IPS-11a (cell line): ENCODE data around the gene PSMB7.
A peak's percentile ranks its signal among the peaks of the same experiment; 100 is the strongest.

Experiments used
- H3K4me3 ChIP-seq: one replicate; pipeline ENCODE4 v1.5.1; 2013; ENCODE audit warnings: low read depth, low read length, control low read depth

PSMB7 gene

GRCh38 chr9:124415102-124415851, at the start of gene PSMB7:
TSS of gene PSMB7 (minus strand) at chr9:124415442. CDS start at chr9:124415425, 17 bp downstream.
- H3K4me3 ChIP-seq = peak within 1 kb of the TSS; percentile 98

GRCh38 chr9:124462739-124463138, 47.5 kb upstream of the PSMB7 start:
- H3K4me3 ChIP-seq = no peak overlapping the region

GRCh38 chr9:124458441-124458840, 43.2 kb upstream of the PSMB7 start:
- no peak overlapping the region for H3K4me3 ChIP-seq

- H3K4me3 ChIP-seq = no peak overlapping the region
Observed at GRCh38 chr9:124457887-124458431, 42.7 kb upstream of the PSMB7 start.

GRCh38 chr9:124457079-124457886, 42.0 kb upstream of the PSMB7 start:
- no peak overlapping the region for H3K4me3 ChIP-seq

DNA sequence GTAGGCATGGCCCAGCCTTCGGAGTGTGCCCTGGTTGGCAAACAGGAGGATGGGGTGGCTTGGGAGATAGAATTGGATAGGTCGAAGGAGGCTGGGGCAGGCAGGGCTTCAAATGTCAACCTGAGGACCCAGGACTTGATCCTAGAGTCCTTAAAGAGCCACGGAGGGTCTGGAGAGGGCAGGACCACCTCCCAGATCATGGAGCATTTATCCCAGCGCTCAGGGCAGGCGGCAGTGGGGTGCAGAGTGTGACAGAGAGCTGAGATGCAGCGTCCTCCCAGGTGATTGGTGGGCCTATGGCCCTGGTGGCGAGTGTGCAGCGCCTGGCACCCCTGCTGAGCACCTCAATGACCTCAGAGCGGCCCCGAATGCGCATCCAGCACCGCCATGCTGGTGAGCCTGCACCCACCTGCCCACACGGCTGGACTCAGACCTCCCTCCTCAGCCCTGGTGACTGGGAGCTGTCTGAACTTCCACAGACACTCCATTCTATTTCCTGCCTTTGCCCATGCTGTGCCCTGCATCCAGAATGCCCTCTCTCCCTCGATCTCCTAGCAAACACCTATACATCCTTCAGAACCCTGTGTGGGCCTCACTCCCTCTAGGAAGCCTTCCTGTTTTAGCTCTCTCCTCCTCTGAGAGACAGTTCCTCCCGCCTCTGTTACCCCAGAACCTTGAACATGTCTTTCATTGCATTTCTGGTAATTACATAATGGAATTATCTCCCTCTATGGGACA, 41.3 kb upstream of the PSMB7 start:
- no peak overlapping the region for H3K4me3 ChIP-seq

DNA sequence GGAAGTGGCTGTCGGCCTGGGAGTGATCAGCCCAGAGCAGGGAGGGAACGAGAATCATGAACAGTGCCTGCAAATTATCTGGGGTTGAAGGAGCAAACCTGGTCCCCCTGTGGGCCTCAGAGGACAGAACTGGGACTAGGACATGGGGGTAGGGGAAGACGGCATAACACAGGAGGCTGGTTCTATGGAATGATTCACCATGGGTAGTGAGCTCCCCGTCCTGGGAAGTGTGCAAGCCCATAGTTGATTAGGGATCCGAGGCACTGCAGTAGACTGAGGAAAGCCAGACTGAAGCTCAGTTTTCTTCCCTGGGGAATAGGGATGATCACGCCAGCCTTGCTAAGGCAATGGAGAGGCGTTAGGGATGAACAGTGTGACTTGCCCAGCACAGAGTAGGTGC, 40.6 kb upstream of the PSMB7 start:
- no peak overlapping the region for H3K4me3 ChIP-seq

GRCh38 chr9:124454791-124455443, 39.7 kb upstream of the PSMB7 start:
- no peak overlapping the region for H3K4me3 ChIP-seq

- H3K4me3 ChIP-seq = no peak overlapping the region
Observed at GRCh38 chr9:124454296-124454695, 39.1 kb upstream of the PSMB7 start.

DNA sequence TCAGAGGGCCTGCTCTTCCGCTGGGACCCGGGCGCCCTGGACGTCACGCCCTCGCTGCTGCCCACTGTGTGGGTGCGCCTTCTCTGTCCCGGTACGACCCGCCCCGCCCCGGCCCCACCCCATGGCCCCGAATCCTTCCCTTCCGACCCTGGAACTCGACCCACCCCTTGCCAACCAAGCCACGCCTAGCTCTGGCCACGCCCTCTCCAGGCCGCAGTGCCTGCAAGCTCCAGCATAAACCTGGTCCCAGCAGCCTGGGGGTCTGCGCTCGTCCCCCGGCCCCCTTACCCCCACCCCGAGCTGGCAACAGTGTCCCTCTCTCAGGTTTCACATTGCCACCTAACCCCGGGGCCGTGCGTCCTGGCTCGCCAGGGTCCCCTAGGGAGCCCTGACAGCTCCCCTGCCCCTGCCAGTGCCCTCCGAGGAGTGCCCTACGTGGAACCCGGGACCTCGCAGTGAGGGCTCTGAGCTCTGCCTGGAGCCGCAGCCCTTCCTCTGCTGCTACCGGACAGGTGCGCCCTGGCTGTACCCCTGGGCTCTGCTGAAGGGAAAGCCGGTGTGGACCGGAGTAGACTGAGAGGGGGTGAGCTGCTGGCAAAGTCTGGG, 38.4 kb upstream of the PSMB7 start:
- H3K4me3 ChIP-seq = peak overlapping the region; percentile 20

GRCh38 chr9:124452841-124453585, 37.8 kb upstream of the PSMB7 start:
- H3K4me3 ChIP-seq = peak overlapping the region; percentile 20

DNA sequence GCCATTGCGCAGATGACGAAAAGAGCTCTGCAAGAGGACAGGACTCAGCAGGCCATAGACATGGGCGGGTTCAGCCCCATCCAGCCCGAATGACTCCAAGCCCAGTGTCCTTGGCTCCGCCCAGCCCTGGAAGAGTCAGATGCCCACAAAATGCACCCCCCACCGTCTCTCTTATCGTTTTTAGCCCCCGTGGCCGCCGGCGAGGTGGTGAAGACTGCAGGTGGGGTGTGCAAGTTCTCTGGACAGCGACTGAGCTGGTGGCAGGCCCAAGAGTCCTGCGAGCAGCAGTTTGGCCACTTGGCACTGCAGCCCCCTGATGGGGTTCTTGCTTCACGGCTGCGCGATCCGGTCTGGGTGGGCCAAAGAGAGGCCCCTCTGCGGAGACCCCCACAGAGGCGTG, 37.1 kb upstream of the PSMB7 start:
- no peak overlapping the region for H3K4me3 ChIP-seq

GRCh38 chr9:124450931-124451661, 35.9 kb upstream of the PSMB7 start:
- no peak overlapping the region for H3K4me3 ChIP-seq

DNA sequence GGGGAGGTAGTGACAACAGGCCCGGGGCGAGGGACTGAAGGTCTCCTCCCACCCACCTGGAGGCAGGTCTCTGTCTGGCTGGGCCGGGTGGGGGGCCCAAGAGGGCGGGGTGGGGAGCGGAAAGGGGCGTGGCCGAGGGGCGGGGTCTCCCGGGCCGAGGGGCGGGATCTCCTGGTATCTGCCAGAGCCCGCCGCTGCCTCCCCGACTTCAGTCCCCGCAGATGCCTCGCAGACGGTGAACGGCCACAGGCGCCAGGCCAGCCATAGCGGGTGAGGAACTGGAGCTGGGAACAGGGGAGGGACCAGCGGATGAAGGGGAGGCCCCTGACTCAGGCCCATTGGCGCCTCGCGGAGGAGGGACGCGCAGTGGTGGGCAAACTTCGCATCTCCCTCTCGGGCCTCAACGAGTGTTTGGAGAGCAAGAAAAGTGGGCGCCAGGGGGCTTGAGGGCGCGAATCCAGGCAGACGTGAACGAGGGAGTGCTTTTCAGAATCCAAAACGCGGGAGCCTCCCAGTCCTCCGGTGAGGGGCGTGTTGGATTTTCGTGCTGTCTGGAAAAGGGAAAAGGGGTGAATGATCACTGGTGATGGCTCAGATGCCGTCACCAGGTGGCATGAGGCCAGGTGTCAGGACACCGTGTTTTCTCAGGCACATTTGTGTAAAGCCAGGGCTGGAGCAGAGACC, 35.1 kb upstream of the PSMB7 start, which contains the start of gene ADGRD2:
Gene ADGRD2 (plus strand): TSS at position 211 of the 684 bp plus-strand sequence. CDS start 1,216 bp downstream, outside the sequence.
- H3K4me3 ChIP-seq = peak within 1 kb of the TSS; percentile 22

DNA sequence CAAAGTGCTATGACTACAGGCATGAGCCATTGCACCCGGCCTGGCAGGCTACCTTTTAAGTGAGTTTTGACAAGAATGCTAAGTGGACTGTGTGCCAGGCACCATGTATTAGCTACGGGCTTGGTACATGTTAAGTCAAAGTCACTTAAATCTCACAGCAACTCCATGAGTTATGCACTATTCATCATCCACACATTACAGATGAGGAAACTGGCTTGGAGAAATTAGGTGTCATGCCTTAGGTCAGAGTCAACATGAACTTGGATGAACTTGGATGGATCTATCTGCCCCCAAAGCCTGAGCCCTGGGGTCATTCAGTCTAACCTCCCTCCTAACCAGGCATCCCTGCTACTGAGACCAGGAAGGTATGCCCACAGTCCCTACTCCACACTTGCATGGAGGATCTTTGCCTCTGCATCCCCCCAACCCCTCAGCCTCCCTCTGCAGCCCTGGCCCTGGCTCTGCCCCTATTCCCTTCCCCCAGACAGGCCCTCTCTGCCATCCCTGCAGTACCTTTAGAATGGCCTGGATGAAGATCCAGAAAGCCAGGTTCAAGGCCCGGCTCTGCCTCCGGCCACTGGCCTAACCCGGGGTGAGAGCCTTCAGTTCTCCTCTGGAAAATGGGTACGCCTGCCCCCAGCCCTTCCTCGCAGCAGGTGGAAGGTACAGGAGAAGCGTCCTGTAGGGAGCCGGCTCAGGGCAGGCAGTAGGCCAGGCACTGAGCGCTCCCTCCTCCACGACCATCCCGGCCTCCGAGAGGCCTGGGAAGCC, 34.3 kb upstream of the PSMB7 start:
- no peak overlapping the region for H3K4me3 ChIP-seq

DNA sequence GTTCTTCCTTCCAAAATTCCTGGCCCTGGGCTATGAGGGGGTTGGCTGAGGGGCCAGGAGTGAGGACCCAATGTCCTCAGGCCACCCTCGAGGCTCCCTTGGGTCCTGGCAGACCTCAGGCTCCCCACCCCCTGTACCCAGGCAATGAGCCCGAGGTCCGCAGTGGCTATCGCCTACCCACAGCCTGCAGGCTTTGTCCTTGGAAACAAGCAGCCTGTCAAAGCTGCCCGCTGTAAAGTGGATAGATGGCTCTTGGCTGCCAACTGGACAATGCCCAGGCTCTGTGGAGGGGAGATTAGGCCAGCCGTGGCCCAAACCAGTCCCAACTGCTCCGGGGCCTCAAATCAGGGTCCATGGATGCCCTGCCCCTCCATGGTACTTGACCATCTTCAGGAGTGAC, 32.8 kb upstream of the PSMB7 start:
- no peak overlapping the region for H3K4me3 ChIP-seq

- no peak overlapping the region for H3K4me3 ChIP-seq
Observed at GRCh38 chr9:124447297-124447661, 32.0 kb upstream of the PSMB7 start.

DNA sequence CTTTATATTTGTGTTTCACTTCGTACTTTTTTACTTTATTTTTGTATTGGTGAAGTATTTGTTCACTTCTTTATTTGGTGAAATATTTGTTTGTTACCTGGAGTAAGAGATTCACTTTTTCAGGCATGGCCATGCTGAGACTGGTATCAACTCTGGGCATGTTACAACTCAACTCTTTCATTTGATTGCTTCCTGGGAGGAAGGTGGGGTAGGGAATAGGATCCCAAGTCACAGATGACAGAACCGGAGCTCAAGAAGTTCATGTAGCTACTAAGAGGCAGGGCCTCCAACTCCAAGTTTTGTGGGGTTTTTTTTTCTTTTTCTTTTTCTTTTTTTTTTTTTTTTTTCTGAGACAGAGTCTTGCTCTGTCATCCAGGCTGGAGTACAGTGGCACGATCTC, 28.9 kb upstream of the PSMB7 start:
- H3K4me3 ChIP-seq = no peak overlapping the region
